Astrocyte (in vitro differentiated cells and primary cell): Measurements from ENCODE around the gene MTHFD1. TPM values are rescaled to one million over a fixed set of nuclear protein-coding genes. Genes with fewer than 3 reads are reported as not detected.
A peak's percentile ranks its signal among the peaks of the same experiment; 100 is the strongest.

Experiments used
- DNase-seq: peaks from one replicate; pipeline ENCODE4 v3.0.0-alpha.2; 2010; ENCODE audit warnings: low read depth
- FAIRE-seq: peaks from 2 replicates; lab custom pipeline; 2011; peaks lifted over from hg19 to GRCh38; lab: Jason Lieb, UNC
- H2AFZ ChIP-seq: 2 replicates; pipeline ENCODE4 v1.6.0; 2012; ENCODE audit warnings: low read depth, low read length, inconsistent platforms
- H3K27ac ChIP-seq: 2 replicates; pipeline ENCODE4 v1.5.1; 2011; ENCODE audit warnings: low read depth, low read length, inconsistent platforms
- H3K27me3 ChIP-seq: 2 replicates; pipeline ENCODE4 v1.6.0; 2011; ENCODE audit warnings: low read length, inconsistent platforms; ENCODE audit not compliant: insufficient read depth
- H3K36me3 ChIP-seq: 2 replicates; pipeline ENCODE4 v1.5.1; 2011; ENCODE audit warnings: low read length, inconsistent platforms; ENCODE audit not compliant: insufficient read depth
- H3K4me1 ChIP-seq: 2 replicates; pipeline ENCODE4 v1.5.1; 2011; ENCODE audit warnings: low read length, inconsistent platforms; ENCODE audit not compliant: insufficient read depth
- H3K4me2 ChIP-seq: 2 replicates; pipeline ENCODE4 v1.6.0; 2012; ENCODE audit warnings: low read length, inconsistent platforms
- H3K4me3 ChIP-seq: 2 replicates; pipeline ENCODE4 v1.5.1; 2011; ENCODE audit warnings: low read depth, mild to moderate bottlenecking, low read length, inconsistent platforms; ENCODE audit not compliant: insufficient read depth
- H3K79me2 ChIP-seq: 2 replicates; pipeline ENCODE4 v1.6.0; 2012; ENCODE audit warnings: mild to moderate bottlenecking, low read length, inconsistent platforms; ENCODE audit not compliant: insufficient read depth
- H3K9ac ChIP-seq: 2 replicates; pipeline ENCODE4 v1.6.0; 2012; ENCODE audit warnings: mild to moderate bottlenecking, low read length, inconsistent platforms
- H3K9me3 ChIP-seq: 2 replicates; pipeline ENCODE4 v1.5.1; 2012; ENCODE audit warnings: low read depth, mild to moderate bottlenecking, low read length, inconsistent platforms; ENCODE audit not compliant: insufficient read depth
- H4K20me1 ChIP-seq: 2 replicates; pipeline ENCODE4 v1.6.0; 2012; ENCODE audit warnings: low read length, inconsistent platforms; ENCODE audit not compliant: insufficient read depth
- H3K27ac Mint-ChIP-seq: one replicate; pipeline ENCODE4 v1.8.0; 2021; ENCODE audit warnings: mild to moderate bottlenecking, mixed read lengths; ENCODE audit not compliant: unreplicated experiment
- H3K27me3 Mint-ChIP-seq: one replicate; pipeline ENCODE4 v1.8.0; 2021; ENCODE audit warnings: low read depth, mixed read lengths; ENCODE audit not compliant: unreplicated experiment
- H3K36me3 Mint-ChIP-seq: one replicate; pipeline ENCODE4 v1.8.0; 2021; ENCODE audit warnings: low read depth, mixed read lengths; ENCODE audit not compliant: unreplicated experiment
- H3K4me1 Mint-ChIP-seq: one replicate; pipeline ENCODE4 v1.8.0; 2021; ENCODE audit warnings: low read depth, mixed read lengths; ENCODE audit not compliant: unreplicated experiment
- H3K4me3 Mint-ChIP-seq: one replicate; pipeline ENCODE4 v1.8.0; 2021; ENCODE audit warnings: mild to moderate bottlenecking, moderate library complexity, mixed read lengths; ENCODE audit not compliant: unreplicated experiment
- H3K9me3 Mint-ChIP-seq: one replicate; pipeline ENCODE4 v1.8.0; 2021; ENCODE audit warnings: mild to moderate bottlenecking, mixed read lengths; ENCODE audit not compliant: unreplicated experiment
- CTCF ChIP-seq: IDR thresholded peaks from 2 replicates; pipeline ENCODE4 v1.5.1; 2011; ENCODE audit warnings: low read depth, mild to moderate bottlenecking, inconsistent platforms, low read length, moderate library complexity; ENCODE audit not compliant: insufficient read depth
- EZH2 ChIP-seq: IDR thresholded peaks from 2 replicates; pipeline ENCODE4 v1.6.1; 2012; ENCODE audit warnings: mild to moderate bottlenecking, low read length, inconsistent platforms; ENCODE audit not compliant: insufficient read depth
- total RNA-seq: library from RNA; stranded (reverse); gene quantifications from 2 replicates; pipeline ENCODE4 v1.2.1, GENCODE V29; 2021

The MTHFD1 gene
- total RNA-seq, 1 donor from 2014 or later: 56.9 TPM

GRCh38 chr14:64422756-64423155 is 34.6 kb downstream of the MTHFD1 start:
- H3K27ac ChIP-seq: peak overlapping the region; percentile 22
- DNase-seq (peak; percentile 42), FAIRE-seq (no peak)
- H3K27ac Mint-ChIP-seq: peak overlapping the region; percentile 56
- H3K27me3 ChIP-seq: no peaks in the 10 kb centered on the region
- no peak overlapping the region for H3K4me3 ChIP-seq
- H3K36me3 Mint-ChIP-seq: peaks cover 26% of the 10 kb centered on the region
- no peak overlapping the region for H2AFZ ChIP-seq
- no peak overlapping the region for H3K4me3 Mint-ChIP-seq
- H4K20me1 ChIP-seq: no peaks in the 10 kb centered on the region
- no peak overlapping the region for H3K9ac ChIP-seq
- peaks cover 26% of the 10 kb centered on the region for H3K4me1 ChIP-seq
- no peak overlapping the region for H3K4me2 ChIP-seq
- H3K9me3 Mint-ChIP-seq: no peaks in the 10 kb centered on the region
- H3K27me3 Mint-ChIP-seq: no peaks in the 10 kb centered on the region
- no peaks in the 10 kb centered on the region for H3K79me2 ChIP-seq
- peaks cover 27% of the 10 kb centered on the region for H3K36me3 ChIP-seq
- H3K4me1 Mint-ChIP-seq: peaks cover 40% of the 10 kb centered on the region
- H3K9me3 ChIP-seq: no peaks in the 10 kb centered on the region
- no peak for TF ChIP-seq EZH2
- no peak for TF ChIP-seq CTCF

GRCh38 chr14:64423987-64424386 is 35.8 kb downstream of the MTHFD1 start:
- H3K36me3 ChIP-seq: peaks cover 29% of the 10 kb centered on the region
- no peaks in the 10 kb centered on the region for H3K27me3 ChIP-seq
- no peaks in the 10 kb centered on the region for H3K79me2 ChIP-seq
- FAIRE-seq (no peak), DNase-seq (peak; percentile 78)
- H3K4me2 ChIP-seq: peak overlapping the region; percentile 55
- no peaks in the 10 kb centered on the region for H3K9me3 ChIP-seq
- peak overlapping the region; percentile 43 for H3K27ac ChIP-seq
- H3K4me3 ChIP-seq: no peak overlapping the region
- Mint-ChIP-seq H3K36me3 (peaks cover 23% of the 10 kb centered on the region), H3K27ac (peak overlapping the region; percentile 68), H3K9me3 (no peaks in the 10 kb centered on the region), H3K4me3 (no peak overlapping the region), H3K4me1 (peaks cover 37% of the 10 kb centered on the region), H3K27me3 (no peaks in the 10 kb centered on the region)
- no peaks in the 10 kb centered on the region for H4K20me1 ChIP-seq
- H3K4me1 ChIP-seq: peaks cover 26% of the 10 kb centered on the region
- TF ChIP-seq CTCF (no peak), EZH2 (no peak)
- peak overlapping the region; percentile 31 for H3K9ac ChIP-seq
- H2AFZ ChIP-seq: peak overlapping the region; percentile 41

GRCh38 chr14:64434528-64434927 is 46.4 kb downstream of the MTHFD1 start:
- Histone ChIP-seq H3K36me3 (peaks cover 14% of the 10 kb centered on the region), H4K20me1 (no peaks in the 10 kb centered on the region), H3K27me3 (no peaks in the 10 kb centered on the region), H2AFZ (no peak overlapping the region), H3K27ac (no peak overlapping the region), H3K79me2 (no peaks in the 10 kb centered on the region), H3K4me1 (peaks cover 22% of the 10 kb centered on the region), H3K9ac (no peak overlapping the region), H3K4me3 (no peak overlapping the region), H3K4me2 (no peak overlapping the region), H3K9me3 (no peaks in the 10 kb centered on the region)
- H3K4me1 Mint-ChIP-seq: peaks cover 22% of the 10 kb centered on the region
- TF ChIP-seq EZH2 (no peak), CTCF (no peak)
- no peak overlapping the region for H3K4me3 Mint-ChIP-seq
- no peak overlapping the region for H3K27ac Mint-ChIP-seq
- H3K27me3 Mint-ChIP-seq: no peaks in the 10 kb centered on the region
- FAIRE-seq (no peak), DNase-seq (peak; percentile 52)
- H3K36me3 Mint-ChIP-seq: peaks cover 16% of the 10 kb centered on the region
- H3K9me3 Mint-ChIP-seq: no peaks in the 10 kb centered on the region
